Neural cell (in vitro differentiated cells): Measurements from ENCODE around the gene MAP3K15. TPM values are rescaled to one million over a fixed set of nuclear protein-coding genes. Genes with fewer than 3 reads are reported as not detected.

Experiments used
- H2AFZ ChIP-seq: fragments of 200-600, 300-800 bp; sonication (generic), shearing (Covaris generic); 2 replicates; pipeline ENCODE4 v1.6.0; 2014; ENCODE audit warnings: low read depth, mild to moderate bottlenecking, antibody characterized with exemption, low read length, moderate library complexity
- H3F3A ChIP-seq: fragments of 200-600 bp; shearing (Covaris generic); 2 replicates; pipeline ENCODE4 v1.6.1; 2016; ENCODE audit warnings: mild to moderate bottlenecking, moderate library complexity, mixed read lengths, antibody characterized with exemption, low read length; ENCODE audit not compliant: insufficient read depth, poor library complexity, severe bottlenecking
- H3K27ac ChIP-seq: fragments of 200-600, 300-800 bp; sonication (generic), shearing (Covaris generic); 2 replicates; pipeline ENCODE4 v1.5.1; 2014; ENCODE audit warnings: mild to moderate bottlenecking, low read length, moderate library complexity
- H3K27me3 ChIP-seq: fragments of 300-800, 200-600 bp; sonication (generic), shearing (Covaris generic); 2 replicates; pipeline ENCODE4 v1.6.0; 2014; ENCODE audit warnings: mild to moderate bottlenecking, low read depth, low read length, moderate library complexity; ENCODE audit not compliant: insufficient read depth
- H3K36me3 ChIP-seq: fragments of 300-800, 200-600 bp; sonication (generic), shearing (Covaris generic); 2 replicates; pipeline ENCODE4 v1.5.1; 2014; ENCODE audit warnings: mild to moderate bottlenecking, antibody characterized with exemption, low read length, moderate library complexity; ENCODE audit not compliant: insufficient read depth
- H3K4me2 ChIP-seq: fragments of 300-800, 200-600 bp; sonication (generic), shearing (Covaris generic); 2 replicates; pipeline ENCODE4 v1.6.0; 2014; ENCODE audit warnings: mild to moderate bottlenecking, low read length
- H3K4me3 ChIP-seq: fragments of 300-800, 200-600 bp; sonication (generic), shearing (Covaris generic); 2 replicates; pipeline ENCODE4 v1.5.1; 2014; ENCODE audit warnings: mild to moderate bottlenecking, low read length, moderate library complexity
- H3K79me2 ChIP-seq: fragments of 200-600 bp; shearing (Covaris generic); replicated peaks from 2 replicates; pipeline ENCODE4 v1.6.0; 2014; ENCODE audit warnings: mild to moderate bottlenecking, low read length, moderate library complexity; ENCODE audit not compliant: insufficient read depth
- H3K9ac ChIP-seq: fragments of 300-800, 200-600 bp; sonication (generic), shearing (Covaris generic); 2 replicates; pipeline ENCODE4 v1.6.1; 2016; ENCODE audit warnings: mild to moderate bottlenecking, low read length, mixed read lengths
- H3K9me2 ChIP-seq: fragments of 200-600 bp; shearing (Covaris generic); 2 replicates; pipeline ENCODE4 v1.6.1; 2016; ENCODE audit warnings: mild to moderate bottlenecking, low read length, mixed read lengths; ENCODE audit not compliant: insufficient read depth
- H3K9me3 ChIP-seq: fragments of 200-600, 300-800 bp; sonication (generic), shearing (Covaris generic); 2 replicates; pipeline ENCODE4 v1.6.1; 2016; ENCODE audit warnings: mild to moderate bottlenecking, mixed run types, low read length, moderate library complexity, mixed read lengths
- H4K20me1 ChIP-seq: fragments of 200-600 bp; shearing (Covaris generic); 2 replicates; pipeline ENCODE4 v1.6.1; 2016; ENCODE audit warnings: mild to moderate bottlenecking, mixed run types; ENCODE audit not compliant: insufficient read depth
- CTCF ChIP-seq: fragments of 450-650 bp; IDR thresholded peaks from 2 replicates; pipeline ENCODE4 v1.5.1; 2014; ENCODE audit warnings: antibody characterized with exemption, mild to moderate bottlenecking, moderate library complexity; ENCODE audit not compliant: poor library complexity, severe bottlenecking
- EP300 ChIP-seq: fragments of 450-650 bp; conservative IDR thresholded peaks from 2 replicates; pipeline ENCODE4 v1.6.1; 2014; ENCODE audit warnings: antibody characterized with exemption, mild to moderate bottlenecking, moderate library complexity; ENCODE audit not compliant: poor library complexity, severe bottlenecking
- EZH2 ChIP-seq: fragments of 200-600, 300-800 bp; shearing (Covaris generic), sonication (generic); IDR thresholded peaks from 2 replicates; pipeline ENCODE4 v1.6.1; 2014; ENCODE audit warnings: antibody characterized with exemption, low read length, borderline replicate concordance, mild to moderate bottlenecking; ENCODE audit not compliant: insufficient read depth, poor library complexity, severe bottlenecking
- MXI1 ChIP-seq: fragments of 450-650 bp; conservative IDR thresholded peaks from 2 replicates; pipeline ENCODE4 v1.6.1; 2014; ENCODE audit warnings: antibody characterized with exemption, mild to moderate bottlenecking; ENCODE audit not compliant: poor library complexity, severe bottlenecking
- POLR2AphosphoS5 ChIP-seq: IDR thresholded peaks from 2 replicates; pipeline ENCODE4 v1.6.1; 2012
- RAD21 ChIP-seq: fragments of 450-650 bp; conservative IDR thresholded peaks from 2 replicates; pipeline ENCODE4 v1.6.1; 2014; ENCODE audit warnings: antibody characterized with exemption, mild to moderate bottlenecking, moderate library complexity
- REST ChIP-seq: IDR thresholded peaks from 2 replicates; pipeline ENCODE4 v1.6.1; 2012; ENCODE audit warnings: borderline replicate concordance
- SMC3 ChIP-seq: fragments of 450-650 bp; conservative IDR thresholded peaks from 2 replicates; pipeline ENCODE4 v1.6.1; 2014; ENCODE audit warnings: antibody characterized with exemption, mild to moderate bottlenecking, moderate library complexity; ENCODE audit not compliant: poor library complexity
- TAF1 ChIP-seq: IDR thresholded peaks from 2 replicates; pipeline ENCODE4 v1.6.1; 2012; ENCODE audit warnings: low read depth
- polyA plus RNA-seq: library from polyadenylated mRNA; depleted of rRNA; stranded (reverse); fragments of >200 nt; gene quantifications from 2 replicates; pipeline ENCODE4 v1.2.3, GENCODE V29; 2014

MAP3K15 gene
- polyA plus RNA-seq, 1 donor from 2014 or later: not detected

- no peak overlapping the region for H2AFZ ChIP-seq
- TF ChIP-seq REST (no peak), POLR2AphosphoS5 (no peak), SMC3 (no peak), EZH2 (no peak), TAF1 (no peak), EP300 (no peak), MXI1 (no peak), CTCF (no peak), RAD21 (no peak)
- H4K20me1 ChIP-seq: no peaks in the 10 kb centered on the region
- no peaks in the 10 kb centered on the region for H3K79me2 ChIP-seq
- no peaks in the 10 kb centered on the region for H3K36me3 ChIP-seq
- no peaks in the 10 kb centered on the region for H3F3A ChIP-seq
- H3K9me3 ChIP-seq: no peaks in the 10 kb centered on the region
- H3K4me3 ChIP-seq: no peak overlapping the region
- no peak overlapping the region for H3K9ac ChIP-seq
- H3K27me3 ChIP-seq: no peaks in the 10 kb centered on the region
- H3K27ac ChIP-seq: no peak overlapping the region
- no peaks in the 10 kb centered on the region for H3K9me2 ChIP-seq
- H3K4me2 ChIP-seq: no peak overlapping the region
These were observed 24.4 kb upstream of the MAP3K15 start for GRCh38 chrX:19539665-19540064.

- TF ChIP-seq MXI1: no peak
- no peak for TF ChIP-seq EZH2
- no peak for TF ChIP-seq POLR2AphosphoS5
- TF ChIP-seq CTCF: peak; percentile 10
- Histone ChIP-seq H3K9me3 (no peaks in the 10 kb centered on the region), H3K9me2 (no peaks in the 10 kb centered on the region), H4K20me1 (no peaks in the 10 kb centered on the region), H3K4me3 (no peak overlapping the region), H3K27me3 (no peaks in the 10 kb centered on the region), H3K36me3 (no peaks in the 10 kb centered on the region), H3K79me2 (no peaks in the 10 kb centered on the region), H3K4me2 (no peak overlapping the region), H3F3A (no peaks in the 10 kb centered on the region), H3K27ac (no peak overlapping the region), H2AFZ (no peak overlapping the region), H3K9ac (no peak overlapping the region)
These were observed 20.2 kb upstream of the MAP3K15 start for GRCh38 chrX:19535476-19535875.
